DMS53 treated with DMSO at 0.1 percent for 48 hours (cell line): ENCODE results near the gene C2orf78.
"Not testable (repeated sequence)": the region's sequence is repeated elsewhere in the genome, so short reads cannot be mapped to it uniquely, and the experiment has no call there.

Source experiments
- DNase-seq: peaks from one replicate; lab custom pipeline; 2025; ENCODE audit not compliant: unreplicated experiment; lab: John Stamatoyannopoulos, UW

C2orf78 gene

GRCh38 chr2:73783883-73784282 lies at the start of gene C2orf78:
C2orf78 (plus strand) TSS chr2:73784183; CDS start chr2:73784310, 127 bp downstream.
- not testable (repeated sequence) for DNase-seq

- DNase-seq, result no peak
Observed at GRCh38 chr2:73736378-73736777, 47.6 kb upstream of the C2orf78 start.

- peak; percentile 89 for DNase-seq
Observed at GRCh38 chr2:73736855-73737779, 46.9 kb upstream of the C2orf78 start, which contains the start of gene TPRKB. TPRKB (minus strand) TSS chr2:73737345; CDS start chr2:73734569, 2,776 bp downstream.

GRCh38 chr2:73739101-73739500 lies 44.9 kb upstream of the C2orf78 start:
- DNase-seq, result no peak

- DNase-seq, result no peak
Observed at GRCh38 chr2:73740767-73741166, 43.2 kb upstream of the C2orf78 start.

- no peak for DNase-seq
Observed at GRCh38 chr2:73746015-73746876, 37.7 kb upstream of the C2orf78 start.

- DNase-seq, result no peak
Observed at GRCh38 chr2:73746877-73747208, 37.1 kb upstream of the C2orf78 start.

- no peak for DNase-seq
Observed at GRCh38 chr2:73749314-73749713, 34.7 kb upstream of the C2orf78 start.

GRCh38 chr2:73754332-73754731 lies 29.7 kb upstream of the C2orf78 start:
- not testable (repeated sequence) for DNase-seq

GRCh38 chr2:73759285-73759764 lies 24.7 kb upstream of the C2orf78 start:
- no peak for DNase-seq

- DNase-seq, result no peak
Observed at GRCh38 chr2:73759904-73760303, 24.1 kb upstream of the C2orf78 start.

- no peak for DNase-seq
Observed at GRCh38 chr2:73762571-73762970, 21.4 kb upstream of the C2orf78 start.

GRCh38 chr2:73764945-73765344 lies 19.0 kb upstream of the C2orf78 start:
- DNase-seq, result no peak

GRCh38 chr2:73766349-73766748 lies 17.6 kb upstream of the C2orf78 start:
- DNase-seq, result no peak

GRCh38 chr2:73766994-73767393 lies 17.0 kb upstream of the C2orf78 start:
- DNase-seq, result no peak

- DNase-seq, result no peak
Observed at GRCh38 chr2:73770725-73771124, 13.3 kb upstream of the C2orf78 start.

GRCh38 chr2:73772819-73773218 lies 11.2 kb upstream of the C2orf78 start:
- no peak for DNase-seq

GRCh38 chr2:73776381-73776780 lies 7.6 kb upstream of the C2orf78 start:
- no peak for DNase-seq

GRCh38 chr2:73776869-73777519 lies 7.0 kb upstream of the C2orf78 start:
- DNase-seq, result no peak

- DNase-seq, result not testable (repeated sequence)
Observed at GRCh38 chr2:73778867-73779466, 5.0 kb upstream of the C2orf78 start.
